GM12891 (cell line): ENCODE data around the gene STS.

Source experiments
- POLR2A ChIP-seq: IDR thresholded peaks from 2 replicates; pipeline ENCODE4 v1.6.1; 2011; ENCODE audit warnings: low read depth, low read length, control low read depth
- POLR2AphosphoS5 ChIP-seq: IDR thresholded peaks from 2 replicates; pipeline ENCODE4 v1.6.1; 2011; ENCODE audit warnings: low read depth, low read length, control low read depth
- POU2F2 ChIP-seq: IDR thresholded peaks from 2 replicates; pipeline ENCODE4 v1.6.1; 2011; ENCODE audit warnings: low read depth, mild to moderate bottlenecking, control low read depth, low read length, moderate library complexity
- SPI1 ChIP-seq: IDR thresholded peaks from 2 replicates; pipeline ENCODE4 v1.6.1; 2011; ENCODE audit warnings: low read depth, low read length, control low read depth
- TAF1 ChIP-seq: IDR thresholded peaks from 2 replicates; pipeline ENCODE4 v1.6.1; 2011; ENCODE audit warnings: low read depth, low read length, control low read depth

DNA sequence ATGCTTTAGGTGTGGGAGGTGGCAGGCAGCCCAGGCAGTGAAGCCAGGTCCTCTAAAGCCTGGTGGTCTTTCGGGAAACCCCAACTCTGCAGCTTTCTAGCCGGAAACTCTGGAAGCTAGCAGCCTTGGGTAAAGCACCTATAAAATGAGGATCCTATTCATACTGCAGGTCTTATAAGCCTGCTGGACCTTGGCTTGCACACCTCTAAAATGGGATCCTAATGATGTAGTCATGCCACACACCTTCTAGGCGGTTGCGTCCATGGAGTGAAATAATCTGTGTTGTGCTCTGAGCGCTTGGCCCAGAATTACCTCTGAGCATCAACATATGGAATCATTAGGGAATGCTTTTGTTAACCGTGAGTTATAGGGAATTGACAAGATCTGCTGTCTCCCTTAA is 36.0 kb upstream of the STS start:
- TF ChIP-seq POLR2AphosphoS5, result no peak
- TF ChIP-seq POLR2A, result no peak; the same call in 1 of the 2 replicates
- TF ChIP-seq POU2F2, result no peak
- TF ChIP-seq TAF1, result no peak
- TF ChIP-seq SPI1, result no peak
